LHCN-M2 (cell line): ENCODE results near the gene CBR3. TPM values are rescaled to one million over a fixed set of nuclear protein-coding genes. Genes with fewer than 3 reads are reported as not detected.
"Not testable (repeated sequence)": the region's sequence is repeated elsewhere in the genome, so short reads cannot be mapped to it uniquely, and the experiment has no call there.

Experiments used
- DNase-seq: peaks from one replicate; pipeline ENCODE4 v3.0.0-alpha.2; 2012; ENCODE audit warnings: low read depth
- polyA plus RNA-seq: library from polyadenylated mRNA; unstranded; fragments of >200 nt; gene quantifications from one replicate; pipeline ENCODE4 v1.2.1, GENCODE V29; 2012; ENCODE audit warnings: missing spikeins
- total RNA-seq: library from RNA; depleted of rRNA; stranded (reverse); fragments of >200 nt; gene quantifications from 2 replicates; pipeline ENCODE4 v1.2.3, GENCODE V29; 2014; rRNA removed

The CBR3 gene
- 9.4 and 16.5 TPM in 2 replicates for total RNA-seq
- polyA plus RNA-seq, result 13.4 TPM

GRCh38 chr21:36134803-36135390 is at the start of gene CBR3:
Gene CBR3 (plus strand): TSS chr21:36135079. CDS start chr21:36135193, 114 bp downstream.
- DNase-seq, result peak; percentile 50

GRCh38 chr21:36087362-36088138 is 47.3 kb upstream of the CBR3 start:
- DNase-seq, result peak; percentile 9

GRCh38 chr21:36089946-36090345 is 44.9 kb upstream of the CBR3 start:
- DNase-seq, result no peak

GRCh38 chr21:36092681-36093080 is 42.2 kb upstream of the CBR3 start:
- DNase-seq, result no peak

- no peak for DNase-seq
These were observed 41.4 kb upstream of the CBR3 start for GRCh38 chr21:36093512-36093911.

GRCh38 chr21:36096398-36097290 is 38.2 kb upstream of the CBR3 start:
- no peak for DNase-seq

GRCh38 chr21:36097427-36098181 is 37.3 kb upstream of the CBR3 start:
- DNase-seq, result peak; percentile 11

GRCh38 chr21:36098182-36098532 is 36.7 kb upstream of the CBR3 start:
- no peak for DNase-seq

GRCh38 chr21:36099000-36099399 is 35.9 kb upstream of the CBR3 start:
- DNase-seq, result no peak

GRCh38 chr21:36099695-36100211 is 35.1 kb upstream of the CBR3 start:
- not testable (repeated sequence) for DNase-seq

- no peak for DNase-seq
These were observed 33.8 kb upstream of the CBR3 start for GRCh38 chr21:36100971-36101641.

GRCh38 chr21:36103434-36103833 is 31.4 kb upstream of the CBR3 start:
- DNase-seq, result no peak

- peak; percentile 70 for DNase-seq
These were observed 30.3 kb upstream of the CBR3 start for GRCh38 chr21:36104317-36105300.

- DNase-seq, result no peak
These were observed 29.5 kb upstream of the CBR3 start for GRCh38 chr21:36105327-36105842.

GRCh38 chr21:36109868-36110267 is 25.0 kb upstream of the CBR3 start:
- DNase-seq, result no peak

- DNase-seq, result no peak
These were observed 23.6 kb upstream of the CBR3 start for GRCh38 chr21:36111238-36111637.

GRCh38 chr21:36113647-36114428 is 21.0 kb upstream of the CBR3 start:
- DNase-seq, result no peak

GRCh38 chr21:36115138-36115730 is 19.6 kb upstream of the CBR3 start:
- no peak for DNase-seq
